Measurements from ENCODE around the gene CD81.

Gene CD81

GRCh38 chr11:2378527-2379210 is 1.6 kb downstream of the CD81 start:
- no peak for DNase-seq

DNA sequence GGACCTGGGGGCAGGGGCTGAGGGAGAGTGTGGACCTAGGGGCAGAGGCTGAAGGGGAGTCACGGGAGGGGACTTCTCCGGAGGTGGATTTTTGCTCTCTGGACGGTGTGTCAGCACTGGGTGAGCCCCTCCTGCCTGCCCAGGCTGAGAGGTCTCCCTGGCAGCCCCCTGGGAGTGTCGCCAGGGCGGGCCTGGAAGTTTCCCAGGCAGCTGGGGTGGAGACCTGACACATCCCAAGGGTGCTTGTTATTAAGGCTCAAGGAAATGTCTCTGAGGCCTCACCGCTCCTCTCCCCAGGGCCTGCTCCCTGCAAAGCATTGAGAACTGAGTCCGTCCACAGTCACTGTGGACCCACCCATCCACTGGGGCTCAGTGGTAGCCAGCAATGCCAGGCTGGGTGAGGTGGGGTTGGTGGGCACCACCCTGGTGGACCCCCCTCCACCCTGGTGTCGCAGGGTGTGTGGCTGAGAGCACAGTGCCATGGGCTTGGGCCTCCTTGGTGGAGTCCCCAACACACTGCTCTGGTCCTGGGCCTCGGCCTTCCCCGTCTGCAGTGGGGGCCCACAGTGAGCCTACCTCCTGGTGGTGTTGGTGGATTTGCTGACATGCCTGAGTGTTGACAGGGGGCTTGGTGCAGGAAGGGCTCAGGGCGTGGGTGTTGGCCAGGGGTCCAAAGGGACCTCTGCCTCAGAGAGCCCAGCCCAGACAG is 2.5 kb downstream of the CD81 start:
- no peak for DNase-seq

GRCh38 chr11:2380396-2380795 is 3.3 kb downstream of the CD81 start:
- DNase-seq, result no peak

GRCh38 chr11:2380807-2381350 is 3.8 kb downstream of the CD81 start:
- no peak for DNase-seq

- DNase-seq, result no peak
These were observed 4.5 kb downstream of the CD81 start for GRCh38 chr11:2381494-2382128.

- no peak for DNase-seq
These were observed 5.0 kb downstream of the CD81 start for GRCh38 chr11:2382129-2382517.

DNA sequence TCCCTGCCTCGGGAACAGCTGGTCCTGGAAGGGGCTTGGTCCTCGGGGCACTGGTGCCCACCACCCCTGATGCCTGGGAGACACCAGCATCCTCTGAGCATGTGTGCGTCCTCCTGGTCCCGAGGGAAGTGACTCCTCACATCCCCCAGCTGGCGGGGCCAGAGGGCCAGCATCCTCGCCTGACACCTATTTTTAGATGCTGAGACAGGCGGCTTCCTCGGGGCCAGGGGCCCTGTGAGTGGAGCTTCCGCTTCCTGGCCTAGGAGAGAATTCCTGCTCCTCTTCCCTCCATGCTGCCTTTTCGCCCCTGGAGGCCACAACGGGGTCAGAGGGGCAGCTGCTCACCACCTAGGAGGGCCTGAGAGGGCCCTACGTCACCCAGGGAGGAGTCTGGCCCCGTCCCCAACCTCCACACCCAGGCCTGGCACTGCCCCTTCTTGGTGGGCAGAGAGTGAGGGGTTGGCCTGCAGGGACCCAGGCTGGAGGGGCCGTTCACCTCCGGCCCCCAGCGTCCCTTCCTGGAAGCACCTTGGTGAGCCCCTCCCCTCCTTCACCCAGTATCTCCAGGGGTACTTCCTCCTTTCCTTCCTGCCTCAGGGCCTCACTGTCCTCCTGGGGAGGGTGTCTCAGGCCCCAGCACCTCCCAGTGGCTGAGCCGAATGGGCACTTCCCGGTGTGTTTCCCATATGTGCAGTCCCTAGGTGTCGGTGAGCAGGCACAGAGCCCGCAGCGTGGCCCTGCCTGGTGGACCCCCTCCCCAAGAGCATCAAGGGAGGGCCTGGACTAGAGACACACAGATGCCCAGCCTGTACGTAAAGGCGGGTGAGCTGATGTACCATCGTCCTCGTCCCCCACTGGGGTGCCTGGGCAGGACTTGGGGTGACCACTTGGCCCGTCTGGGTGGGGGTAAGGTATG is 6.1 kb downstream of the CD81 start:
- DNase-seq, result no peak

GRCh38 chr11:2383852-2384804 is 7.0 kb downstream of the CD81 start:
- no peak for DNase-seq

- no peak for DNase-seq
These were observed 8.3 kb downstream of the CD81 start for GRCh38 chr11:2385156-2386151.

- no peak for DNase-seq
These were observed 9.5 kb downstream of the CD81 start for GRCh38 chr11:2386591-2386990.

- no peak for DNase-seq
These were observed 10.3 kb downstream of the CD81 start for GRCh38 chr11:2387266-2387987.

GRCh38 chr11:2388431-2389376 is 11.6 kb downstream of the CD81 start:
- no peak for DNase-seq

- no peak for DNase-seq
These were observed 12.4 kb downstream of the CD81 start for GRCh38 chr11:2389377-2390026.

DNA sequence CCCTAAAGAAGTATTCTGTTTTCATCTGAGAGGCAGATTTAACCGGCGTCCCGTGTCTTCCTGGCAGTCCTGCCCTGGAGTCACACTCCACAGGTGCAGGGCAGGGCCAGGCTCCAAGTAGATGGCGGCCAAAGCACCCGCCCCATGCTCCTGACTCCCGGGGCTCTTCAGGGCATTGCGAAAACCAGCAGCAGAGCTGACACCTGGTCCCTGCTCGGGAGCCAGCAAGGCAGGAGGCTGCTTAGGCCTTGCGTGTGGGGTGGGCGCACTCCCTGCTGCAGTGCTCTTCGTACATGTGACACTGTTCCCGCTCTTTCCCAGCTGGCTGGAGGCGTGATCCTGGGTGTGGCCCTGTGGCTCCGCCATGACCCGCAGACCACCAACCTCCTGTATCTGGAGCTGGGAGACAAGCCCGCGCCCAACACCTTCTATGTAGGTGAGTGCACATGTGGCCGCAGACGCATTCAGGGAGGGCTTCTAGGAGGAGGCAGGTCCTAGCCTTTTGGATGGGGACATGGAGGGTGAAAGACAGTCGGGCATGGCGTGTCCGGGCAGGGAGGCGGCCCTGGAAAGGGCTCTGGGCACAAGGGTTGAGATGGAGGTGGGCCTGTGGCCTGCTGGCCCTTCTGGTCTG is 13.1 kb downstream of the CD81 start:
- DNase-seq, result no peak

DNA sequence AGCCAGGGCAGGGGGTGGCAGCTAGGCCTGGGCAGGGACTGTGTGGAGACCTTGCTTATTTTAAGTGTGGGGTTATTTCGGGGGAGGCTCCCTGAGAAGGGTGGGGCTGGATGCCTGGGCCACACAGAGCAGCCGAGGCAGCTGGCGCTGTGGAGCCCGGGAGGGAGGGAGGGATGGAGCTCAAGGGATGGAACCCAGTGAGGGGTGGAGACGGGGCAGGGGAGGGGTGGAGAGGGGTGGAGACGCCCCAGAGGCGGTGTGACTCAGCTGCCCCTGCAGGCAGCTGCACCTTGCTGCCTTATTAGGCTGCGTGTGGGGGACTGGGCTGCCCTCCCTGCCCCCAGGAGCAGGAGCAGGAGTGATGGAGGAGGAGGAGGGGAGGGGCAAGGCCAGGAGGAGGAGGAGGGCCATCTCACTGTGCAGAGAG is 13.6 kb downstream of the CD81 start:
- no peak for DNase-seq

DNA sequence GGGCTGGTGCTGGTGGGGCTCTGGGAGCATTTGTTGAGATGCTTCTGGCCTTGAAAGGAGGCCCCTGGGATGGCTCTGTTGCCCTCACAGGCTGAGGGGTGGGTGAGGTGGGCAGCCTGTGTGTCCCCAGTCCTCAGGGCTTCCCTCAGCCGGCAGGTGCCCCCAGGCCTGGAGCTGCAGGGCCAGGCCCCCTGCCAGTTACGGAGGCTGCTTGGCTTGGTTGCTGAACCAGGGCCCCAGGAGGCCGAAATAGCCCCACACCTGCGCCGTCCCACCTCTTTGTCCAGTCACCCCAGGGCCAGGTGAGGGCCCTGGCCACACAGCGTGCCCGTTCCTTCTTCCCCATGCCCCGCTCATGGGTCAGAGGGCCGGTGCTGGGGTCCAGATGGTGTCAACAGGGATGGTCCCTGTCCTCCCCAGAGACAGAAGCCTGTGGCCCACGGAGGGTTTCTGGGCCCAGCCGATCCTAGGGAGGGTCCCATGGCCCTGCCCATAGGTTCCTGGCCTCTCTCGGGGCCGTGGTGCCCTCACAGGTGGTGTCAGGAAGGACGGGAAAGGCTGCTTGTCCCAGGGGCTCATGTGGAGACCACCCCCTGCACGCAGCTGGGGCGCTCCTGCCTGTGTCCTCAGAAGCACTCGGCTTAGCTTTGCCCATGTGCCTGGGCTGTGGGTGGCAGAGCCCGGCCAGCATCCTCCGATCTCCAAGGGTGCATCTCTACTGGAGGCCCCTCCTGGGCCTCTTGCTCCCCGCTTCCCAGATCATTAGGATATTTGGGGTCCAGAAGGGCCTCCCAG is 14.3 kb downstream of the CD81 start:
- DNase-seq, result no peak
